ENCODE measurements around the gene DUSP9. TPM values are rescaled to one million over a fixed set of nuclear protein-coding genes. Genes with fewer than 3 reads are reported as not detected.

Gene DUSP9
- total and polyA plus RNA-seq, 3 donors from 2014 or later: 2.5 to 10.2 (median 6.2) TPM

- WGBS, 2 donors: 30 to 44% methylated on average over 3 to 9 of the region's 9 CpGs
- no peaks in the 10 kb centered on the region for H3K27me3 ChIP-seq
- H3K4me1 ChIP-seq: no peaks in the 10 kb centered on the region
- DNase-seq: no peak
- H3K36me3 ChIP-seq (ENCODE audit: low read depth, missing control alignments): no peaks in the 10 kb centered on the region
- intact Hi-C loops (cut with DNase I; ENCODE audit: low total_unique reads): no loop called here
- TF ChIP-seq POLR2A (IDR thresholded peaks at IDR 0.05): no peak
- TF ChIP-seq, protein P1, sequence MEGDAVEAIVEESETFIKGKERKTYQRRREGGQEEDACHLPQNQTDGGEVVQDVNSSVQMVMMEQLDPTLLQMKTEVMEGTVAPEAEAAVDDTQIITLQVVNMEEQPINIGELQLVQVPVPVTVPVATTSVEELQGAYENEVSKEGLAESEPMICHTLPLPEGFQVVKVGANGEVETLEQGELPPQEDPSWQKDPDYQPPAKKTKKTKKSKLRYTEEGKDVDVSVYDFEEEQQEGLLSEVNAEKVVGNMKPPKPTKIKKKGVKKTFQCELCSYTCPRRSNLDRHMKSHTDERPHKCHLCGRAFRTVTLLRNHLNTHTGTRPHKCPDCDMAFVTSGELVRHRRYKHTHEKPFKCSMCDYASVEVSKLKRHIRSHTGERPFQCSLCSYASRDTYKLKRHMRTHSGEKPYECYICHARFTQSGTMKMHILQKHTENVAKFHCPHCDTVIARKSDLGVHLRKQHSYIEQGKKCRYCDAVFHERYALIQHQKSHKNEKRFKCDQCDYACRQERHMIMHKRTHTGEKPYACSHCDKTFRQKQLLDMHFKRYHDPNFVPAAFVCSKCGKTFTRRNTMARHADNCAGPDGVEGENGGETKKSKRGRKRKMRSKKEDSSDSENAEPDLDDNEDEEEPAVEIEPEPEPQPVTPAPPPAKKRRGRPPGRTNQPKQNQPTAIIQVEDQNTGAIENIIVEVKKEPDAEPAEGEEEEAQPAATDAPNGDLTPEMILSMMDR (IDR thresholded peaks at IDR 0.05): no peak
- H3K27ac ChIP-seq: no peak overlapping the region
- H3K4me3 ChIP-seq: no peak overlapping the region
- H3K9me3 ChIP-seq: no peaks in the 10 kb centered on the region
Measured at GRCh38 chrX:153610836-153611213, 36.2 kb upstream of the DUSP9 start.

DNA sequence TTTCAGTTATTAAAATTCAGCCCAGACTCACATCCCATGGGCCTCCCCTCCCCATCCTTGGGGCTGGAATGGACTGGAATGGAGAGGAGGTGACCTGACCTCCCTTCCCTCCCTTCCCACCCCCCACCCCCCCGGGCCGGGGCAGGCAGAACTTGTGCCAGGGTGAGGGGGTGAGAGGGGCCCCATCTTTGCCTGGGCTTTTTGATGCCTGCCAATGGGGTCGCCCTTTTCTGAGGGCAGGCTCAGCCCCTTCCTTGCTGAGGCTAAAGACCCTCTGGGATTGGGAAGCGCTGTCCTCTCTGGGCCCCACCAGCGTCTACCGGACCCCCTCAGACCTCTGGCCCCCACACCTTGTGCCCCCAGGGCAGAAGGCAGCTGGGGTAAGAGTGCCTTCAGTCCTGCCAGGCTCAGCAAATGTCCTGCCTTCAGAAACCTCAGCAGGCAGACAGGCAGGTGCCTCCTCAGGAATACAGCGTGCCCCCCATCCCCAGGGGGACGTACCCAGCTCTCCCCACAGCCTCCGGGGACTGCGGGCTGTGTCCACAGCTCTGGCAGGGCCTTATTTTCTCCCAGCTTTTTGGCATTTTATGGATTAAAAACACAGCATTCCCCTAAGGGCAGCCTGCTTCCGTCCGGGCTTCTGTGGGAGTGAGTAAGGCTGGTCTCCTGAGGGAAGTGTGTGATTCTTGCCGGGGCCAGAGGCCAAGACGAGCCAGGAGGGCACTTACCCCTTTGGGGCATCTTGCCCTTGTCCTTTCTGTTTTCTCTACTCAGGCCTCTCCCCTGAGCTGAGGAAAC, 35.5 kb upstream of the DUSP9 start:
- no peak overlapping the region for H3K27ac ChIP-seq
- WGBS, 2 donors: 60 to 70% methylated on average over 11 to 12 of the region's 14 CpGs
- TF ChIP-seq POLR2A (IDR thresholded peaks at IDR 0.05): no peak
- TF ChIP-seq, protein P1 (IDR thresholded peaks at IDR 0.05): no peak
- H3K27me3 ChIP-seq: no peaks in the 10 kb centered on the region
- H3K9me3 ChIP-seq: no peaks in the 10 kb centered on the region
- H3K36me3 ChIP-seq (ENCODE audit: low read depth, missing control alignments): no peaks in the 10 kb centered on the region
- H3K4me3 ChIP-seq: no peak overlapping the region
- intact Hi-C loops (cut with DNase I; ENCODE audit: low total_unique reads): no loop called here
- no peaks in the 10 kb centered on the region for H3K4me1 ChIP-seq
- DNase-seq: no peak

DNA sequence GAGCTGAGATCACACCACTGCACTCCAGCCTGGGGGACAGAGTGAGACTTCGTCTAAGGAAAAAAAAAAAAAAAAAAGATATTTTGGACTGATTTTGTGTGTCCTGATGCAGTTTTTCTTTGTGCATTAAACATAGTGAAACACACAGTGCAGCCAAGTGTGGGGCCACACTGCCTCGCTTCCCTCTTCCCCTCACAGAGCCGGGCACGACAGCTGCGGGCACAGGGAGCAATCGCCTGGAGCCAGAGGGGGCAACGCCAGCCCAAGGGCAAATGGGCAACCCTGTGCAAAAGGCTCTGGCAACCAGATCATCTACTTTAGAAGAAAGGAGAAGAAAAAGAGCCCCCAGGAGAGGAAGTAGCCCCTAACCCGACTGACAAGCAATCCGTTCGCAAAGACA, 34.6 kb upstream of the DUSP9 start:
- Histone ChIP-seq H3K9me3 (no peaks in the 10 kb centered on the region), H3K27me3 (no peaks in the 10 kb centered on the region), H3K4me1 (no peaks in the 10 kb centered on the region), H3K27ac (no peak overlapping the region), H3K4me3 (no peak overlapping the region), H3K36me3 (ENCODE audit: low read depth, missing control alignments) (no peaks in the 10 kb centered on the region)
- WGBS, 2 donors: 79 to 81% methylated on average over 10 of the region's 10 CpGs
- no peak for TF ChIP-seq POLR2A (IDR thresholded peaks at IDR 0.05)
- TF ChIP-seq, protein P1 (IDR thresholded peaks at IDR 0.05): no peak
- DNase-seq: no peak
- intact Hi-C loops (cut with DNase I; ENCODE audit: low total_unique reads): no loop called here

GRCh38 chrX:153614818-153615217, 32.2 kb upstream of the DUSP9 start:
- Histone ChIP-seq H3K27ac (no peak overlapping the region), H3K9me3 (no peaks in the 10 kb centered on the region), H3K27me3 (no peaks in the 10 kb centered on the region), H3K4me1 (no peaks in the 10 kb centered on the region), H3K36me3 (ENCODE audit: low read depth, missing control alignments) (no peaks in the 10 kb centered on the region), H3K4me3 (no peak overlapping the region)
- 89 to 90% methylated on average over 6 of the region's 6 CpGs for WGBS, 2 donors
- TF ChIP-seq, protein P1 (IDR thresholded peaks at IDR 0.05): no peak
- TF ChIP-seq POLR2A (IDR thresholded peaks at IDR 0.05): no peak
- DNase-seq: no peak
- intact Hi-C loops (cut with DNase I; ENCODE audit: low total_unique reads): no loop called here

DNA sequence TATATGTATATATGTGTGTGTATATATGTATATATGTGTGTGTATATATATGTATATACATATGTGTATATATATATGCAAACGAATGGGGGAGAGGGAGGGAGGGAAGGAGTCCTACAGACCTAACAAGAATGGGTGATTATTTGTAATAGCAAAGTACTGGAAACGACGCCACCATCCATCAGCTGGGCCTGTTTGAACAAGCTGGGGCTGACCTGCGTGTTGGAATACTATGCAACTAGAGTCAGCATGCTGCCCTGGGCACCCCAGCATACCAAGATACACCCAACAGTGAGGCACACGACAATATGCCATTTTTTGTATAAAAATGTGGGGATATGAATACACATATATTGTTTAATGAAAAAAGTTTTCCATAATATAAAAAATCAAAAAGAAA, 26.4 kb upstream of the DUSP9 start:
- H3K4me3 ChIP-seq: no peak overlapping the region
- no peaks in the 10 kb centered on the region for H3K4me1 ChIP-seq
- H3K27me3 ChIP-seq: no peaks in the 10 kb centered on the region
- H3K27ac ChIP-seq: no peak overlapping the region
- DNase-seq: no peak
- 83 to 87% methylated on average over 5 of the region's 5 CpGs for WGBS, 2 donors
- no peak for TF ChIP-seq POLR2A (IDR thresholded peaks at IDR 0.05)
- TF ChIP-seq, protein P1 (IDR thresholded peaks at IDR 0.05): no peak
- intact Hi-C loops (cut with DNase I; ENCODE audit: low total_unique reads): no loop called here
- no peaks in the 10 kb centered on the region for H3K36me3 ChIP-seq (ENCODE audit: low read depth, missing control alignments)
- no peaks in the 10 kb centered on the region for H3K9me3 ChIP-seq

Data from testis (tissue), 3 donors.